ENCODE results near the gene CHD6.

The CHD6 gene

GRCh38 chr20:41617902-41618806 lies at the start of gene CHD6:
TSS of gene CHD6 (minus strand) at chr20:41618377. CDS start at chr20:41551337, 67,040 bp downstream.
- peak; percentile 95 for DNase-seq (ENCODE audit: low spot score)

GRCh38 chr20:41664584-41664983 lies 46.4 kb upstream of the CHD6 start:
- peak; percentile 38 for DNase-seq (ENCODE audit: low spot score)

- DNase-seq (ENCODE audit: low spot score) = no peak
Observed at GRCh38 chr20:41657655-41658054, 39.5 kb upstream of the CHD6 start.

GRCh38 chr20:41655962-41656618 lies 37.9 kb upstream of the CHD6 start:
- no peak for DNase-seq (ENCODE audit: low spot score)

- DNase-seq (ENCODE audit: low spot score) = peak; percentile 89
Observed at GRCh38 chr20:41654884-41655283, 36.7 kb upstream of the CHD6 start.

GRCh38 chr20:41654292-41654691 lies 36.1 kb upstream of the CHD6 start:
- DNase-seq (ENCODE audit: low spot score) = peak; percentile 27

GRCh38 chr20:41650231-41650948 lies 32.2 kb upstream of the CHD6 start:
- DNase-seq (ENCODE audit: low spot score) = no peak

- no peak for DNase-seq (ENCODE audit: low spot score)
Observed at GRCh38 chr20:41649489-41649888, 31.3 kb upstream of the CHD6 start.

GRCh38 chr20:41645372-41645771 lies 27.2 kb upstream of the CHD6 start:
- no peak for DNase-seq (ENCODE audit: low spot score)

- no peak for DNase-seq (ENCODE audit: low spot score)
Observed at GRCh38 chr20:41643504-41643938, 25.3 kb upstream of the CHD6 start.

GRCh38 chr20:41639630-41640029 lies 21.5 kb upstream of the CHD6 start:
- DNase-seq (ENCODE audit: low spot score) = no peak

- DNase-seq (ENCODE audit: low spot score) = no peak
Observed at GRCh38 chr20:41638456-41638855, 20.3 kb upstream of the CHD6 start.

GRCh38 chr20:41635158-41635557 lies 17.0 kb upstream of the CHD6 start:
- no peak for DNase-seq (ENCODE audit: low spot score)

- DNase-seq (ENCODE audit: low spot score) = no peak
Observed at GRCh38 chr20:41632896-41633295, 14.7 kb upstream of the CHD6 start.

GRCh38 chr20:41631826-41632225 lies 13.6 kb upstream of the CHD6 start:
- no peak for DNase-seq (ENCODE audit: low spot score)

GRCh38 chr20:41630846-41631245 lies 12.7 kb upstream of the CHD6 start:
- no peak for DNase-seq (ENCODE audit: low spot score)

GRCh38 chr20:41627611-41628244 lies 9.6 kb upstream of the CHD6 start:
- no peak for DNase-seq (ENCODE audit: low spot score)

- no peak for DNase-seq (ENCODE audit: low spot score)
Observed at GRCh38 chr20:41627001-41627495, 8.9 kb upstream of the CHD6 start.

- DNase-seq (ENCODE audit: low spot score) = no peak
Observed at GRCh38 chr20:41623625-41624375, 5.6 kb upstream of the CHD6 start.

GRCh38 chr20:41622584-41622983 lies 4.4 kb upstream of the CHD6 start:
- DNase-seq (ENCODE audit: low spot score) = no peak

GRCh38 chr20:41621971-41622370 lies 3.8 kb upstream of the CHD6 start:
- no peak for DNase-seq (ENCODE audit: low spot score)

Data from iPS-NIHi11 (cell line).